IPS-20b (cell line): ENCODE measurements around the gene OR12D3.

Source experiments
- H3K27ac ChIP-seq: one replicate; pipeline ENCODE4 v1.5.1; 2013; ENCODE audit warnings: low read length
- H3K27me3 ChIP-seq: 2 replicates; pipeline ENCODE4 v1.6.1; 2013; ENCODE audit warnings: mild to moderate bottlenecking, low read length, inconsistent platforms; ENCODE audit not compliant: insufficient read depth
- H3K36me3 ChIP-seq: 2 replicates; pipeline ENCODE4 v1.6.1; 2013; ENCODE audit warnings: low read depth, mild to moderate bottlenecking, inconsistent platforms, low read length, moderate library complexity; ENCODE audit not compliant: insufficient read depth
- H3K4me1 ChIP-seq: 2 replicates; pipeline ENCODE4 v1.6.1; 2013; ENCODE audit warnings: mild to moderate bottlenecking, control low read depth, inconsistent platforms, low read length, moderate library complexity; ENCODE audit not compliant: insufficient read depth
- H3K4me3 ChIP-seq: 2 replicates; pipeline ENCODE4 v1.5.1; 2013; ENCODE audit warnings: mild to moderate bottlenecking, low read length, inconsistent platforms
- H3K9ac ChIP-seq: 2 replicates; pipeline ENCODE4 v1.6.1; 2013; ENCODE audit warnings: low read depth, mild to moderate bottlenecking, inconsistent platforms, low read length, moderate library complexity
- H3K9me3 ChIP-seq: 2 replicates; pipeline ENCODE4 v1.6.1; 2013; ENCODE audit warnings: mild to moderate bottlenecking, low read depth, low read length, inconsistent platforms; ENCODE audit not compliant: insufficient read depth

The OR12D3 gene, protein sequence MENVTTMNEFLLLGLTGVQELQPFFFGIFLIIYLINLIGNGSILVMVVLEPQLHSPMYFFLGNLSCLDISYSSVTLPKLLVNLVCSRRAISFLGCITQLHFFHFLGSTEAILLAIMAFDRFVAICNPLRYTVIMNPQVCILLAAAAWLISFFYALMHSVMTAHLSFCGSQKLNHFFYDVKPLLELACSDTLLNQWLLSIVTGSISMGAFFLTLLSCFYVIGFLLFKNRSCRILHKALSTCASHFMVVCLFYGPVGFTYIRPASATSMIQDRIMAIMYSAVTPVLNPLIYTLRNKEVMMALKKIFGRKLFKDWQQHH

DNA sequence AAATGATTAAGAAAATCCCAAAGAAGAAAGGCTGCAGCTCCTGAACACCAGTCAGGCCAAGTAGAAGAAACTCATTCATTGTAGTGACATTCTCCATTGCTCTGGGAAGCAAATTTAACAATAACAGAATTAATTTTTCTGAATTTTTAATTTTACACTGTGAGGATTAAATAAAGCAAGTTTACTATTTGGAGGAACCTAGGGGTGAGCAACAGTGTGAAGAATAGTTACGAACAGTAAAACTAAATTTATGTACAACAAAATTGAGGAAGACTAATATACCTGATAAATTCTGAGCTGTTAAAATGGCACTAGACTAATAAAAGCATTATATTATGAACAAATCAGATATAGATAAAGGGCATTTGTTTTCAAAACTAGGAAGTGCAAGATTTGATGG is at the start of gene OR12D3:
Gene OR12D3, minus strand, starts transcription at position 101 of the 400 bp plus-strand sequence. Its CDS starts 4 bp downstream, at position 97.
- H3K27me3 ChIP-seq: no peaks in the 10 kb centered on the region

DNA sequence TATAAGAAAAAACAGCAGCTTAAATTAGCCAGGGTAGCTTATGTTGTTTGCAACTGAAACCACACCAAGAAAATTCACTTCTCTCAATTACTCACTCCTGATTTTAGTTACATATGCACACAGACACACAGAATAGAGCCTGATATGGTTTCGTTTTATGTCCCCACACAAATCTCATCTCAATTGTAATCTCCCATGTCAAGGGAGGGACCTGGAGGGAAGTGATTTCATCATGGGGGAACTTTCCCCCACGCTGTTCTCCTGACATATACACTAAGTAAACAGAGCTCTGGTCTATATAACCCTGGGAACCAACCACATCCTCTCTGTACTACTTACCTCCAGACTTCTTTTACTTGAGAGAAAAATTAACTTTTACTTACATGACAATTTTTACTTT is 49.5 kb upstream of the OR12D3 start:
- Histone ChIP-seq H3K9me3 (no peaks in the 10 kb centered on the region), H3K9ac (no peak overlapping the region), H3K4me1 (peaks cover 4% of the 10 kb centered on the region; the same call in 1 of the 2 replicates), H3K27ac (no peak overlapping the region), H3K4me3 (no peak overlapping the region), H3K36me3 (no peaks in the 10 kb centered on the region), H3K27me3 (no peaks in the 10 kb centered on the region)

More for the DNA sequence above, at the start of gene OR12D3:
- Histone ChIP-seq H3K4me1 (no peaks in the 10 kb centered on the region), H3K36me3 (no peaks in the 10 kb centered on the region), H3K27ac (no peak within 1 kb of the TSS), H3K4me3 (no peak within 1 kb of the TSS), H3K9me3 (no peaks in the 10 kb centered on the region), H3K9ac (no peak within 1 kb of the TSS)

DNA sequence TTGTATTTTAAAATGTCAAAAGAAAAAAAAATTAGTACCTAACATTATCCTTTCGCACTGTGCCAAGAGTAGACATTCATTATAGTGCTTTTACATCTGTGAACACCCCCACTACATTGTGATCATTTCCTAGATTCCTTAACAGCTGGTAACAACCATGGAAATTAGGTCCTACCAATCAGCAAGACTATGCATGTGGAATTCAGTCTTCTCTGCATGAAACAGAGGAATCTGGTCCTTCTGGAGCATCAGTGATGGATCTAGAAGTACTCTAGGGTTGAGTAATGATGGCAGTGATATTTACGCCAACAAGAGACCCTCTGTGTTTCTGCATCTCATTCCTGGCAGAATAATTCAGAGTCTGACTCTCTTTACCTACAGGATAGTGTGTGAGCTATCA is 49.1 kb upstream of the OR12D3 start:
- no peaks in the 10 kb centered on the region for H3K9me3 ChIP-seq

DNA sequence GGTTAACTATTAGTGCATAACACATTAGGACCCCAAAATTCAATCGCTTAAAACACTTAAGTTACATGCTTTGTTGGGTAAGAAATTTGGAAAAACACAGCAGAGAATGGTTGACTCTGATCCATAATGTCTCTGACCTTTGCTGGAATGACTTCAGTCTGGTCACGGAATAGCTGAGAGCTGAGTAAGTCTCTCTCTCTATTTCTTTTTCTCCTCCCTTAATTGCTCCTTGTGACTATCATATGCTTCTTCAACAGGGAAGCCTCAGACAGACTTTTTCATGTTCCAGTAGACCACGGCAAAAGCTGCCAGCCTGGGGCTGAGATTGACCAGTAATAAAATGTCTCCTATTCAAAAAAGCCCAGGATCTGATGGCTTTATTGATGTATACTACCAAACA is 44.4 kb upstream of the OR12D3 start:
- H3K4me1 ChIP-seq: peaks cover 4% of the 10 kb centered on the region; the same call in 1 of the 2 replicates
- H3K27me3 ChIP-seq: no peaks in the 10 kb centered on the region
- H3K9me3 ChIP-seq: no peaks in the 10 kb centered on the region
- no peak overlapping the region for H3K9ac ChIP-seq
- H3K27ac ChIP-seq: no peak overlapping the region
- H3K4me3 ChIP-seq: no peak overlapping the region
- H3K36me3 ChIP-seq: no peaks in the 10 kb centered on the region

More for the DNA sequence above, 49.1 kb upstream of the OR12D3 start:
- no peak overlapping the region for H3K4me3 ChIP-seq
- peaks cover 4% of the 10 kb centered on the region; the same call in 1 of the 2 replicates for H3K4me1 ChIP-seq
- H3K27ac ChIP-seq: no peak overlapping the region
- no peaks in the 10 kb centered on the region for H3K27me3 ChIP-seq
- H3K36me3 ChIP-seq: no peaks in the 10 kb centered on the region
- no peak overlapping the region for H3K9ac ChIP-seq

DNA sequence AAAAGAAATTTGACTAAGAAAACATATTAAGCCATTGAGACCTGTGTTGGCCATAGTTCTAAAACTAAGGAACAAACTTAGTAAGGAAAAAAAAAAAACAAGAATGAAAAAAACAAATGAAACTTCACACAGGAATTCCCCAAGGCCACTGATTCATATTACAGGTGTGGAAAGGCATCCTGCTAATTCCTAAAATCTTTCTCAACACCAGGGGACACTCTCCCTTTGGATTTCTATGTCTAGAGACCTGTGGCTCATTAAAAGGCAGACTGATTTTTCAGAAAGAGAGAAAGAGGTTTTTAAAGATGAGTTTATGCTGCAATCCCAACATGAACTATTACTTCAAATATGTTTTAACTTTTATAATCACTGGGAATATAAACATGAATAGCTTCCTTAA is 39.5 kb upstream of the OR12D3 start, which contains the start of gene OR12D1:
Gene OR12D1, plus strand, starts transcription at position 341 of the 400 bp plus-strand sequence.
- Histone ChIP-seq H3K4me3 (no peak within 1 kb of the TSS), H3K27me3 (no peaks in the 10 kb centered on the region), H3K9me3 (peaks cover 5% of the 10 kb centered on the region; the same call in 1 of the 2 replicates), H3K9ac (no peak within 1 kb of the TSS), H3K27ac (no peak within 1 kb of the TSS), H3K4me1 (no peaks in the 10 kb centered on the region), H3K36me3 (no peaks in the 10 kb centered on the region)

DNA sequence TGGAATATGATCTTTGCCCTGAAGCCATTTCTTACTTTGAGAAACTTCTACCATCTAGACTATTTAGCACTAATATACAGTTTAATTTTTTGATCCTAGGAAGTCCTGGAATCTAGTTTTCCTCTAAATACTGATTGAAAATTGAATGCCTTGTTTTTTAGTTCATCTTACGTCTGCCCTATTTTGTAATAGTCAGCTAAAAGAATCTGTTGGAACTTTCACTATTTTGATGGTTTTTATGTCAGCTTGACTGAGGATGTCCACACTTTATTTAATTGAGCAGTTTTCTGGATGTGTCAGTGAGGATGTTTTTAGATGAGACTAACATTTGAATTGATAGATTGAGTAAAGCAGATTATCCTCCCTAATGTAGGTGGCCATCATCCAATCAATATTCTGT is 28.7 kb upstream of the OR12D3 start:
- Histone ChIP-seq H3K27me3 (no peaks in the 10 kb centered on the region), H3K4me3 (no peak overlapping the region), H3K4me1 (no peaks in the 10 kb centered on the region), H3K9me3 (no peaks in the 10 kb centered on the region), H3K9ac (no peak overlapping the region), H3K36me3 (no peaks in the 10 kb centered on the region), H3K27ac (no peak overlapping the region)

DNA sequence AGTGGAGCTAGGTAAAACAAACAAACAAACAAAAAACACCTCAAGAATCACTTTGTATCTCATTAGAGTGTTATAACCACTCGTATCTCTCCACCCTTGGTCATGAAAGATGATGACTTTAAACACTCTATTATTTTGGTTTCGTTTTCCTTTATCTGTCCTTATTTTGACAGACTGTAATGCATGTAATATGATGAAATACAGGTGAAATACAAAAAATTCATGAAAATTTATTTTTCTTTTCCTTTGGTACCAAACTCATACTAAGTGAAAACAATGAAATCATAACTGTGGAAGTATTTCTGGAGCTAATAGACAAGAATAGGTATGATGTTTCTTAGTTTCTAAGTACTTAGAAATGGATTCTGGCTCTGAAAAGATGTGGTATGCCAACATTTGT is 24.4 kb upstream of the OR12D3 start:
- Histone ChIP-seq H3K36me3 (no peaks in the 10 kb centered on the region), H3K9ac (no peak overlapping the region), H3K4me1 (peaks cover 4% of the 10 kb centered on the region; the same call in 1 of the 2 replicates), H3K27me3 (no peaks in the 10 kb centered on the region), H3K4me3 (no peak overlapping the region), H3K9me3 (no peaks in the 10 kb centered on the region), H3K27ac (no peak overlapping the region)

DNA sequence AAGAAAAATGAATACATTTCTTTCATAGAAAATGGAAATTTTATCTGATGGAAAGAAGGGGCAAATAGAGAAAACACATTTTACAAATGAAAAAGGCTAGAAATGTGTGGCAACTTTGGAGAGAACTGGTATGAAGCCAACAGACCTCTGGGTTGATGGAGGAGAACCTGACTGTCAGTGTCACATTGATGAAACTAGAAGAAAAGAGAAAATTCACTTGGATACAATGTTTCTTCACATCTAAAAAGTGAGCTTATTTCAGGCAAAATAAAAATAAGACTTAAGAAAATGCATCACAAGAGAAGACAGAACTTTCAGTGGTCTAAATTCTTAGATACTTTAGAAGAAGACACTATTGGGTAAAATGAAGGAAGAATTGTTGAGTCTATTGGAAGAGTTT is 20.2 kb upstream of the OR12D3 start, which contains the start of gene OR12D2:
Gene OR12D2, plus strand, starts transcription at position 301 of the 400 bp plus-strand sequence. CDS start 1,069 bp downstream, outside the sequence.
- Histone ChIP-seq H3K27ac (no peak within 1 kb of the TSS), H3K36me3 (no peaks in the 10 kb centered on the region), H3K4me3 (no peak within 1 kb of the TSS), H3K4me1 (peaks cover 4% of the 10 kb centered on the region; the same call in 1 of the 2 replicates), H3K9me3 (no peaks in the 10 kb centered on the region), H3K9ac (no peak within 1 kb of the TSS), H3K27me3 (no peaks in the 10 kb centered on the region)

DNA sequence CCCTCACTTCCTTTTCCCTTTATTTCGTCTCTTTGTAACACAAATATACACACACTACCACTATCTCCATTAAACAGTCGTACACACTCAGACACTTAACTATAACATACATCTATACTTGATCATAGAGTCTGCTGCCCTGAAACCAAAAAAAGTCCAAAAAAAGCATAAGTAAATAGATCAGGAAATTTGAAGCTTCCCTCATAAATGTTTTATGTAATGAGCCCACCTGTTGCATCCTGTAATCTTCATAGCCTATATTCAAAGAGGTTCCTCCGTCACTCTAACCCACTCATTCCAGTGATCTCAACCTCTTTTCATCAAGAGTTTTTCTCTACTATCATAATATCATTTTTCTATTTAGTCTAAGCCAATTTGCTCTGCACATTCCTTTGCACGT is 13.4 kb upstream of the OR12D3 start:
- no peak overlapping the region for H3K9ac ChIP-seq
- H3K4me3 ChIP-seq: no peak overlapping the region

DNA sequence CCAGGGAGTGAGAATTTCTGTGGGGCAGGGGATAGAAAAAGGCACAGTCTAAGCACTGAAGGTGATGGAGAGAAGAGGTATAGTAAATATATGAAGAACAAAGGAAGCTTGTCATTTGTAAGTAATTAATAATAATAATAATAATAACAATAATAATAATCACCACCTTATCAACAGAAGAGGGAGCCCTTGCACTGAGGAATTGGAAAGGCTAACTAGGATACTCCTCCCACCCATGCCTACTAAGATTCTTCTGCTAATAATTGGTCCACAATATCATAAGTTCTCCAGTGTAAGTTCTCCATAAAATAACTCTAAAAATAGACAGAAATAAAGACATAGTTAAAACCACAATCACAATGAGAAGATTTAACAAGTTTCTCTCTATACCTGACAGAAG is 912 bp upstream of the OR12D3 start:
- Histone ChIP-seq H3K9me3 (no peaks in the 10 kb centered on the region), H3K9ac (no peak overlapping the region), H3K36me3 (no peaks in the 10 kb centered on the region), H3K4me3 (no peak overlapping the region), H3K27ac (no peak overlapping the region), H3K4me1 (no peaks in the 10 kb centered on the region), H3K27me3 (no peaks in the 10 kb centered on the region)

More for the DNA sequence above, 13.4 kb upstream of the OR12D3 start:
- H3K27ac ChIP-seq: no peak overlapping the region
- no peaks in the 10 kb centered on the region for H3K27me3 ChIP-seq
- no peaks in the 10 kb centered on the region for H3K36me3 ChIP-seq
- H3K9me3 ChIP-seq: no peaks in the 10 kb centered on the region
- no peaks in the 10 kb centered on the region for H3K4me1 ChIP-seq

DNA sequence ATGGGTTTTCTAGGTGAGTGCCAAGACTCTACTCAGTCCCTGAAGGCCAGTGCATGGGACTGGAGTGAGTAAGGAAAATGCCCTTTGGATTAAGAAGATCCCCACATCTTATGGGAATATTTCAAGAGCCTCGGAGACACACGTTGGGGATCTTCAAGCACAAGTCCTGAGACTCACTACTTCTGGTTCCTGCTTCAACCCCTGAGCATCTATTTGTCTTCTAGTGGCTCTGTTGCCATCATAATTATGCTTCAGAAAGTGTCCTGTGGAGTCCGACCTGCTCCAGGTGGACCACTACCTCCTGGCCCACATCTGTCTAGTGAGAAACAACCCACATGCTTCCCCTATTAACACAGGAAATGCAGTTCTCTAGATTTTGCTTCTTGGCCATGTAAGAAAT is 6.3 kb downstream of the OR12D3 start, which contains the start of gene OR5V1:
Gene OR5V1, minus strand, starts transcription at position 101 of the 400 bp plus-strand sequence. CDS start 12,670 bp downstream, outside the sequence.
- Histone ChIP-seq H3K36me3 (no peaks in the 10 kb centered on the region), H3K4me3 (no peak within 1 kb of the TSS), H3K9ac (no peak within 1 kb of the TSS), H3K9me3 (no peaks in the 10 kb centered on the region), H3K4me1 (no peaks in the 10 kb centered on the region), H3K27ac (no peak within 1 kb of the TSS), H3K27me3 (no peaks in the 10 kb centered on the region)

DNA sequence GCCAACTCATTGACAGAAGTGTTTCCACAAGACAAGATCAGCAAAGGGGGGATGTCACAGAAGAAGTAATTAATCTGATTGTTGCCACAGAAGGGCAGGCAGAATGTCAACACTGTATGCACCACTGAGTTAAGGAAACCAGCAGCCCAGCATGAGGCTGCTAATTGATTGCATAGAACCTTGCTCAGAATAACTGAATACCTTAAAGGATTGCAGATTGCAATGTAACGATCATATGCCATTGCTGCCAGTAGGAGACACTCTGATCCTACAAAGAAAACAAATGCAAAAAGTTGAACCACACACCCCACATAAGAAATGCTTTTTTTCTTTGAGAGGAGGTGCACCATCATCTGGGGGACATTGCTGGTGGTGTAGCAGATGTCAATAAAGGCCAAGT is 19.5 kb downstream of the OR12D3 start:
- no peak overlapping the region for H3K9ac ChIP-seq
- H3K9me3 ChIP-seq: no peaks in the 10 kb centered on the region
- no peaks in the 10 kb centered on the region for H3K4me1 ChIP-seq
- no peaks in the 10 kb centered on the region for H3K27me3 ChIP-seq
- no peaks in the 10 kb centered on the region for H3K36me3 ChIP-seq
- no peak overlapping the region for H3K4me3 ChIP-seq
- no peak overlapping the region for H3K27ac ChIP-seq
